ENCODE data around the gene ARHGAP44.

DNA sequence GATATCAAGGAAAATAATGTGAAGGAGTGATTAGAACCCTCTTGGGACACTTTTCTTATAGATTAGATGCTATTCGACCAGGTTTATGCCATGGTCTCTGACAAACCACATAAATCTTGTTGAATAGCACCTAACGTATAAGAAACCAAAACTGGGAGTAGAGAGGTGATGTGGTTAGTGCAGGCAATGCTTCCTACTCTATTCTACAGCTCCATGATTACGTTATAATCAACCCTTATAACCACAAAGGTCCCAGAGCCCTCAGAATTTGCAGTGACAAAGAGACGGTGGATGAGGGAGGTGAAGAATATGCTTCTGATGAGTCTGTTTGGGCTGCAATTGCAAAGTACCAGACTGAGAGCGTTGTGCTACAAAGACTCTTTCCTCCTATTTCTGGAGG is 78.4 kb downstream of the ARHGAP44 start:
- TF ChIP-seq, protein P1, sequence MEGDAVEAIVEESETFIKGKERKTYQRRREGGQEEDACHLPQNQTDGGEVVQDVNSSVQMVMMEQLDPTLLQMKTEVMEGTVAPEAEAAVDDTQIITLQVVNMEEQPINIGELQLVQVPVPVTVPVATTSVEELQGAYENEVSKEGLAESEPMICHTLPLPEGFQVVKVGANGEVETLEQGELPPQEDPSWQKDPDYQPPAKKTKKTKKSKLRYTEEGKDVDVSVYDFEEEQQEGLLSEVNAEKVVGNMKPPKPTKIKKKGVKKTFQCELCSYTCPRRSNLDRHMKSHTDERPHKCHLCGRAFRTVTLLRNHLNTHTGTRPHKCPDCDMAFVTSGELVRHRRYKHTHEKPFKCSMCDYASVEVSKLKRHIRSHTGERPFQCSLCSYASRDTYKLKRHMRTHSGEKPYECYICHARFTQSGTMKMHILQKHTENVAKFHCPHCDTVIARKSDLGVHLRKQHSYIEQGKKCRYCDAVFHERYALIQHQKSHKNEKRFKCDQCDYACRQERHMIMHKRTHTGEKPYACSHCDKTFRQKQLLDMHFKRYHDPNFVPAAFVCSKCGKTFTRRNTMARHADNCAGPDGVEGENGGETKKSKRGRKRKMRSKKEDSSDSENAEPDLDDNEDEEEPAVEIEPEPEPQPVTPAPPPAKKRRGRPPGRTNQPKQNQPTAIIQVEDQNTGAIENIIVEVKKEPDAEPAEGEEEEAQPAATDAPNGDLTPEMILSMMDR (IDR thresholded peaks at IDR 0.05 in 4 of 5, conservative IDR thresholded peaks at IDR 0.05 in 1 of 5): no peak
- no peak for TF ChIP-seq POLR2A (IDR thresholded peaks at IDR 0.05)

All from gastrocnemius medialis (tissue), 4 donors.